SK-N-SH (cell line): Measurements from ENCODE around the gene DAPP1. TPM values are rescaled to one million over a fixed set of nuclear protein-coding genes. Genes with fewer than 3 reads are reported as not detected.

ENCODE experiments used
- CTCF ChIA-PET: fragments of 300-600, 350-600 bp; formaldehyde crosslinking; extraction: SDS; loops from one replicate; lab custom pipeline; 2021; lab: Yijun Ruan, JAX
- POLR2A ChIA-PET: fragments of 350-600 bp; sonication (Branson Sonifier 250); formaldehyde crosslinking; extraction: SDS; loops from one replicate; lab custom pipeline; 2020; ENCODE audit warnings: antibody characterized with exemption, inconsistent platforms; lab: Yijun Ruan, JAX
- DNase-seq: peaks from one replicate; pipeline ENCODE4 v3.0.0; 2012
- H2AFZ ChIP-seq: fragments of 200-600 bp; sonication (generic); 2 replicates; pipeline ENCODE4 v1.8.1; 2016; ENCODE audit warnings: antibody characterized with exemption, mild to moderate bottlenecking, low read depth
- H3F3A ChIP-seq: fragments of 200-600 bp; sonication (generic); replicated peaks from 2 replicates; pipeline ENCODE3; 2016; ENCODE audit warnings: antibody characterized with exemption, mild to moderate bottlenecking; ENCODE audit not compliant: insufficient read depth
- H3K27ac ChIP-seq, 2 experiments: fragments of 200-500 bp in 1 of 2; fragments of 200-600 bp in 1 of 2; sonication (Bioruptor generic) in 1 of 2; sonication (generic), shearing (Covaris generic) in 1 of 2; 2 replicates each; pipeline versions ENCODE4 v1.5.1 to v1.6.1; 2014 to 2016; ENCODE audit warnings: low read depth in 2 of 2, inconsistent platforms in 1 of 2, low read length in 1 of 2, mild to moderate bottlenecking in 1 of 2, mixed read lengths in 1 of 2
- H3K27me3 ChIP-seq: fragments of 200-600 bp; sonication (generic), shearing (Covaris generic); 2 replicates; pipeline ENCODE4 v1.6.1; 2016; ENCODE audit warnings: mixed run types; ENCODE audit not compliant: insufficient read depth
- H3K36me3 ChIP-seq, 2 experiments: fragments of 200-500 bp in 1 of 2; fragments of 200-600 bp in 1 of 2; sonication (Bioruptor generic) in 1 of 2; sonication (generic) in 1 of 2; replicated peaks in 1 of 2; 2 replicates each; pipeline versions ENCODE3 to v1.5.1; 2014 to 2016; ENCODE audit warnings: low read length in 1 of 2, mild to moderate bottlenecking in 1 of 2; ENCODE audit not compliant: insufficient read depth in 2 of 2, control insufficient read depth in 1 of 2
- H3K4me1 ChIP-seq, 2 experiments: fragments of 200-500 bp in 1 of 2; fragments of 200-600 bp in 1 of 2; sonication (Bioruptor generic) in 1 of 2; sonication (generic), shearing (Covaris generic) in 1 of 2; 2 replicates each; pipeline versions ENCODE4 v1.5.1 to v1.6.1; 2014 to 2016; ENCODE audit warnings: low read depth in 1 of 2, low read length in 1 of 2, mixed run types in 1 of 2; ENCODE audit not compliant: insufficient read depth in 2 of 2, control insufficient read depth in 1 of 2
- H3K4me2 ChIP-seq: fragments of 200-600 bp; sonication (generic), shearing (Covaris generic); 2 replicates; pipeline ENCODE4 v1.6.1; 2017; ENCODE audit warnings: mixed run types
- H3K4me3 ChIP-seq, 2 experiments: fragments of 200-500 bp in 1 of 2; fragments of 200-600 bp in 1 of 2; sonication (Bioruptor generic) in 1 of 2; sonication (generic), shearing (Covaris generic) in 1 of 2; 2 replicates each; pipeline versions ENCODE4 v1.5.1 to v1.8.1; 2014 to 2016; ENCODE audit warnings: low read depth in 2 of 2, inconsistent platforms in 1 of 2, low read length in 1 of 2, mild to moderate bottlenecking in 1 of 2, mixed read lengths in 1 of 2, moderate library complexity in 1 of 2
- H3K79me2 ChIP-seq: fragments of 200-600 bp; sonication (generic); 2 replicates; pipeline ENCODE4 v1.8.1; 2017; ENCODE audit warnings: mild to moderate bottlenecking; ENCODE audit not compliant: insufficient read depth
- H3K9ac ChIP-seq: fragments of 200-600 bp; sonication (generic); 2 replicates; pipeline ENCODE4 v1.6.1; 2017; ENCODE audit warnings: mixed run types
- H3K9me2 ChIP-seq: fragments of 200-600 bp; sonication (generic); 2 replicates; pipeline ENCODE4 v1.6.1; 2017; ENCODE audit warnings: mixed run types
- H3K9me3 ChIP-seq: fragments of 200-600 bp; sonication (generic); 2 replicates; pipeline ENCODE4 v1.6.1; 2017; ENCODE audit warnings: mixed run types, mild to moderate bottlenecking, moderate library complexity
- H4K20me1 ChIP-seq: fragments of 200-600 bp; sonication (generic); 2 replicates; pipeline ENCODE4 v1.6.1; 2017; ENCODE audit warnings: mild to moderate bottlenecking, mixed run types; ENCODE audit not compliant: insufficient read depth
- CHD2 ChIP-seq: fragments of 150-350 bp; IDR thresholded peaks from 2 replicates; pipeline ENCODE4 v1.6.1; 2018; ENCODE audit warnings: low read length; ENCODE audit not compliant: partially characterized antibody
- CTCF ChIP-seq: fragments of 200-600 bp; sonication (generic); IDR thresholded peaks from 2 replicates; pipeline ENCODE4 v1.6.1; 2017; ENCODE audit warnings: antibody characterized with exemption, mild to moderate bottlenecking, moderate library complexity
- FOXJ3 ChIP-seq: sonication (generic); formaldehyde crosslinking; IDR thresholded peaks from 2 replicates; pipeline ENCODE4 v1.5.1; 2020; ENCODE audit warnings: mild to moderate bottlenecking, missing genetic modification reagents
- GATA2 ChIP-seq: sonication (generic); formaldehyde crosslinking; IDR thresholded peaks from 2 replicates; pipeline ENCODE4 v1.5.0; 2020; ENCODE audit warnings: mild to moderate bottlenecking, missing genetic modification reagents
- IRF3 ChIP-seq: fragments of 150-350 bp; IDR thresholded peaks from 2 replicates; pipeline ENCODE4 v1.6.1; 2016; ENCODE audit warnings: mild to moderate bottlenecking, low read depth, low read length
- JUND ChIP-seq: IDR thresholded peaks from 2 replicates; pipeline ENCODE4 v1.4.0; 2012
- MAX ChIP-seq: IDR thresholded peaks from 2 replicates; pipeline ENCODE4 v1.4.0; 2012; ENCODE audit warnings: low read depth
- MEF2A ChIP-seq: IDR thresholded peaks from 2 replicates; pipeline ENCODE4 v1.4.0; 2012; ENCODE audit warnings: low read depth, borderline replicate concordance
- NFIC ChIP-seq: IDR thresholded peaks from 2 replicates; pipeline ENCODE4 v1.4.0; 2012; ENCODE audit warnings: borderline replicate concordance
- RAD21 ChIP-seq: IDR thresholded peaks from 2 replicates; pipeline ENCODE4 v1.6.1; 2012; ENCODE audit warnings: mild to moderate bottlenecking, low read length
- RFX5 ChIP-seq: IDR thresholded peaks from 2 replicates; pipeline ENCODE4 v1.6.1; 2012; ENCODE audit warnings: mild to moderate bottlenecking, improper control_type of control experiment, low read length
- RXRA ChIP-seq: IDR thresholded peaks from 2 replicates; pipeline ENCODE4 v1.4.0; 2012; ENCODE audit warnings: low read depth, mild to moderate bottlenecking, borderline replicate concordance
- SMC3 ChIP-seq: IDR thresholded peaks from 2 replicates; pipeline ENCODE4 v1.6.1; 2012; ENCODE audit warnings: low read depth, low read length, improper control_type of control experiment
- TAF1 ChIP-seq: IDR thresholded peaks from 2 replicates; pipeline ENCODE4 v1.6.1; 2012; ENCODE audit warnings: low read depth, mild to moderate bottlenecking, low read length, moderate library complexity, borderline replicate concordance
- TEAD4 ChIP-seq: IDR thresholded peaks from 2 replicates; pipeline ENCODE4 v1.4.0; 2012; ENCODE audit warnings: mild to moderate bottlenecking, borderline replicate concordance; ENCODE audit not compliant: insufficient read depth
- USF1 ChIP-seq: IDR thresholded peaks from 2 replicates; pipeline ENCODE4 v1.4.0; 2012; ENCODE audit warnings: low read depth, borderline replicate concordance
- YY1 ChIP-seq: IDR thresholded peaks from 2 replicates; pipeline ENCODE4 v1.4.0; 2012; ENCODE audit warnings: low read depth, mild to moderate bottlenecking
- WGBS: methylation state at CpG from one replicate; pipeline ENCODE4 v1.1.6; 2017; ENCODE audit warnings: low lambda C conversion rate; 5-methylcytosine and 5-hydroxymethylcytosine counted together
- polyA plus RNA-seq, 3 experiments: library from polyadenylated mRNA; depleted of rRNA; stranded (reverse); fragments of >200 nt; gene quantifications; 2 replicates each; pipeline ENCODE4 v1.2.3, GENCODE V29; 2012

Gene DAPP1
- polyA plus RNA-seq, 1 of the 3 experiments (the other 2 are of a cell fraction) = not detected

- TF ChIP-seq RAD21 = peak; percentile 82
- no peak for TF ChIP-seq JUND
- TF ChIP-seq SMC3 = peak; percentile 50
- peak; percentile 79 for TF ChIP-seq CTCF
- Histone ChIP-seq H3K9me2 (no peaks in the 10 kb centered on the region), H3K4me2 (no peak overlapping the region), H2AFZ (no peak overlapping the region), H3K9me3 (no peaks in the 10 kb centered on the region), H3K79me2 (peaks cover 37% of the 10 kb centered on the region), H3F3A (peaks cover 22% of the 10 kb centered on the region), H3K27me3 (no peaks in the 10 kb centered on the region), H3K36me3 (peaks cover 68 to 75% of the 10 kb centered on the region in 2 experiments), H4K20me1 (no peaks in the 10 kb centered on the region), H3K9ac (no peak overlapping the region), H3K4me1 (no peaks in the 10 kb centered on the region), H3K27ac (peak overlapping the region in 1 of 2 experiments; percentile 29; a peak in 1 of 4 replicates), H3K4me3 (no peak overlapping the region)
- ChIA-PET POLR2A (interaction anchor here (1.0 kb wide), 2 partner anchors 9 to 64 kb away, joined by 3 read pairs; partner anchors contain the start of gene LAMTOR3), CTCF (interaction anchor here (0.6 to 1.7 kb wide), 23 partner anchors 9 to 481 kb away, joined by 3 to 12 read pairs (median 3); partner anchors contain the start of gene LAMTOR3)
- WGBS = 93% methylated on average over 2 of the region's 2 CpGs
- DNase-seq = peak; percentile 23
Measured at GRCh38 chr4:99885063-99885664, 68.5 kb downstream of the DAPP1 start.

GRCh38 chr4:99885687-99886086 lies 69.1 kb downstream of the DAPP1 start:
- Histone ChIP-seq H3F3A (peaks cover 22% of the 10 kb centered on the region), H3K9me2 (no peaks in the 10 kb centered on the region), H3K9me3 (no peaks in the 10 kb centered on the region), H3K9ac (no peak overlapping the region), H3K79me2 (peaks cover 42% of the 10 kb centered on the region), H3K4me3 (no peak overlapping the region), H3K4me1 (no peaks in the 10 kb centered on the region; a peak in 1 of 4 replicates), H4K20me1 (no peaks in the 10 kb centered on the region), H3K27me3 (no peaks in the 10 kb centered on the region), H2AFZ (no peak overlapping the region), H3K4me2 (no peak overlapping the region), H3K27ac (0 out of 4 replicates have a peak overlapping the region, but pooled peaks of 1 of the 2 experiments have one; percentile 7), H3K36me3 (peaks cover 67 to 73% of the 10 kb centered on the region in 2 experiments)
- TF ChIP-seq GATA2 (CRISPR knock-in tag) (no peak), CHD2 (no peak), MEF2A (no peak), USF1 (no peak), NFIC (no peak), TEAD4 (no peak), MAX (no peak), YY1 (no peak), FOXJ3 (CRISPR knock-in tag) (no peak), IRF3 (no peak), RAD21 (no peak), RFX5 (no peak), RXRA (no peak), CTCF (no peak), TAF1 (no peak), JUND (no peak)
- ChIA-PET POLR2A (interaction anchor here (1.0 kb wide), 1 partner anchor 9 kb away, joined by 3 read pairs; the partner anchor contains the start of gene LAMTOR3), CTCF (interaction anchor here (0.8 to 1.7 kb wide), 6 partner anchors 9 to 423 kb away, joined by 3 to 8 read pairs (median 4); partner anchors contain the start of gene LAMTOR3)
- no peak for DNase-seq
